NCI-H2227 treated with DMSO at 0.1 percent for 48 hours (cell line): ENCODE data around the gene TCERG1L.

Experiments used
- DNase-seq: peaks from one replicate; lab custom pipeline; 2025; lab: John Stamatoyannopoulos, UW

The TCERG1L gene

DNA sequence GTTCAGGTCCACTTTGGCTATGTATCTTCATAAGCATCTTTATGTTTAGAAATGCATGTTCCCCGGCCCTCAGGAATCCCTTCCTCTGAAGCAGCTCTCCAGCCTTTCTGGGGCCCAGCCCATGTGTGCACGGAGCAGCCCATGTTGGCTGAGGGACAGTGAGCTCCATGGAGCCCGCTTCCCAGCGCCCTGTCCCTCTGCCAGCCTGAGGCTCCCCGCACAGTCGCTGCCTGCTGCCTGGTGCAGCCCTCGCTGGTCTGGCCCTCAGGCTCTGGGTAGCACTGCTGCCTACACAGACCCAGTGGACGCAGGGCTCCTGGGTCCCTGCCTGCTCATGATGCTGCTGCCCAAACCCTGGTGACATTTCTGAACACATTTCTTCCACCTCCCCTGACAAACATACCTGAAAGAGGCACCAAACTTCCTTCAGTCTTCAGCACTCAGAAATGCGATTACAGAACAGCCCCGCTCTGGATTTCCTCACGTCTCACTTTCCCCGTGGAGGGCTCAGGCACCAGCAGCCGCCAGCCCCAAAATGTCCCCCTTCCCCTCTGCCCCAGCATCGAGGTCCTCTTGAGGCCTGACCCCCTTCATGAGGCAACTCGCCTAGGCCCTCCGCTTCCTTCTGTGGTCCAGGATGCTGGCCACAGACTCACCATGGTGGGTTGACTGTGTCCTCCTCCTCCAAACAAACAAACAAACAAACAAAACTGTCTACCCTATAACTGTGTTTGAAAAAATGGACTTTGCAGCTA lies 5.0 kb upstream of the TCERG1L start:
- no peak for DNase-seq

- no peak for DNase-seq
Measured at GRCh38 chr10:131315344-131315743, 3.8 kb upstream of the TCERG1L start.

DNA sequence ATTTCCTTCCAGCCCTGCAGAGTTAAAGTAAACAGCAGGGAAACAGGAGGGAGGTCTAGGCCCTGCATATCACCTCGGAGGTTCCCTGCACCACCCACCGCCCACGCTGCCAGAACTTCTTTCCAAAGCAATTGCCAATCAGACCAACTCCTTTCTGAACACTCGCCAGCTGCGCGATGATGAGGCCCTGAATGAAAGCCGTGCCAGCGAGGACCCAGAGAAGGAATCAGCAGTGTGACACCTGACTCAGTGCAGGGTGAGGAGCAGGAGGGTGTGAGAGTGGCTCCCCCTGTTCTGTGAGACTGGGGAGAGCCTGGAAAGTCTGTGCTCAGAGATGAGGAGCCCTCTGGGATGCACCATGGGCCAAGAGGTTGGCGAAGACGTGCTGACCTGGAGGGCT lies 3.3 kb upstream of the TCERG1L start:
- no peak for DNase-seq

- DNase-seq: no peak
Measured at GRCh38 chr10:131314148-131314547, 2.6 kb upstream of the TCERG1L start.

- no peak for DNase-seq
Measured at GRCh38 chr10:131313377-131313776, 1.9 kb upstream of the TCERG1L start.

DNA sequence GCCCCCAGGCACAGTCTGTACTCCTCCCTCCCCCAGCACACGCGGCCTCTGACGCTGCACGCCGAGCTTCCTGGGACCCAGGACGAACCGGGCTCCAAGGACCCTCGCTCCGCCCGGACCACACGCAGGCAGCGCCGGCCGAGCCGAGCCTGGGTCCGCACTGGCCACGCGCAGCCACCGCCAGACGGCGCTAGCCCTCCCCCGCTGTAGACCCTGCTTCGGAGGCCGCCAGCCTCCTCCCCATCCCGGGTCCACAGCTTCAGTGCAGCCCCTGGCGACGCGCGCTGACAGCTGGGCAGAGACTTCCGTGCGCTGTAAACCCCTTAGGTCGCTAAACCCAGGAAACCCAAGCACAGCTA lies 936 bp upstream of the TCERG1L start:
- DNase-seq: no peak

- no peak for DNase-seq
Measured at GRCh38 chr10:131311402-131311660, 190 bp downstream of the TCERG1L start.

- no peak for DNase-seq
Measured at GRCh38 chr10:131310551-131311401, 745 bp downstream of the TCERG1L start.

GRCh38 chr10:131310142-131310541 lies 1.4 kb downstream of the TCERG1L start:
- no peak for DNase-seq

DNA sequence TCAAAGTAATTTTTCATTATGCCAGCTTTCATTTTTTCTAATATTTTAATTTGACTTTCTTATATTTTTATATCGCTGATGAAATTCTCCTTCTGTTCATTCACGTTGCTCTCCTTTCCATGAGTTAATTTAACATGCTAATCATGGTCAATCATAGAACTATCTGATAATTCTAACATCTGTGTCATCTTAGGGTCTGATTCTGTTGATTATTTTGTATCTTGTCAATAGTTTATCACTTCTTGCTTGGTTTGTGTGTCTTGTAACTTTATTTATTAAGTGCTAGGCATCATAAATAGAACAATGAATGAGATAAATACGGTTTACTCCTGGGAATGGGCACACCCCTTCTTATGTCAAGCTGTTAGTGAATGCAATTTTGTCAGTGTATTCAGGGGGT lies 11.0 kb downstream of the TCERG1L start:
- no peak for DNase-seq

DNA sequence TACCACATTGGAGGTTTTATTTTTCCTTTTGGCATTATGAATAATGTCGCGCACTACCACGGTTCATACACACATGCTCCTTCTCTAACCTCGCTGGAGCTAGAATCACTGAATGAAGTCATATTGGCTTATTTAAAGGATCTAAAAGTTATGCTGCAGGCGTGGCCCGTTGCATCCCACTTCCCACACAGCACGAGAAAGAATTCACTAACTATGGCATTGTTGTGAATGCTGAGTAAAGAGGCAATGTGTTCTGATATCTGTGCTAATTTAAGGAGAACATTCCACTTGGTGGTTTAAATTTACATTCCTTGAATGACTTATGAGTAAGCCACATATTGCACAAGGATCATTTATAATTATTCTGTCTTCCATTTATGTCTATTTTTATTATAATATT lies 20.7 kb downstream of the TCERG1L start:
- no peak for DNase-seq

DNA sequence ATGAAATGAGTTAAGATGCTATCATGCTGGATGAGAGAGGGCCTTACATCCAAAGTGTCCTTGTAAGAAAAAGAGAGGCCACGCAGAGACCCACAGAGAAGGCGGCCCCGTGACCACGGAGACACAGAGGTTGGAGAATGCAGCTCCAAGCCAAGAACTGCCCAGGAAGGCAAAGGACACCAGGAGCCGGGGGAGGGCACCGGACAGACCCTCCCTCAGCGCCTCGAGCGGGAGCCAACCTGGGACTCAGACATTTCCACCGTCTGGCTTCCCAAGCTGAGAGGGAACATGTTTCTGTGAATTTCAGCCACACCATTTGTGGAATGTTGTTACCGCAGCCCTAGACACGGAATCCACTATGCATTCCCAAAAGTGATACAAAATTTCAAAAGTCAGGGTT lies 22.9 kb downstream of the TCERG1L start:
- no peak for DNase-seq

- no peak for DNase-seq
Measured at GRCh38 chr10:131282961-131283360, 28.6 kb downstream of the TCERG1L start.

DNA sequence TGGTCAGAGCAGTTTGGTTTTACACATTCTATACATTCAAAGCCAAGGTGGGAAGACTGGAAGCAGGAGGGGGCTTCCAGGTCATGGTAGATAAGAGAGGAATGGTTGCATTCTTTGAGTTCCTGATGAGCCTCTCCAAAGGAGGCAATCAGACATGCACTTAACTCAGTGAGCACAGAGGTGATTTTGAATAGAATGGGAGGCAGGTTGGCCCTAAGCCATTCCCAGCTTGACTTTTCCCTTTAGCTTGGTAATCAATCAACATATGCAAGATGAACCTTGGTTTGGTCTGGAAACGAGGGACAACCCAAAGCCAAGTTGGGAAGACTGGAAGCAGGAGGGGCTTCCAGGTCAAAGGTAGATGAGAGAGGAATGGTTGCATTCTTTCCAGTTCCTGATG lies 31.4 kb downstream of the TCERG1L start:
- no peak for DNase-seq

- no peak for DNase-seq
Measured at GRCh38 chr10:131279516-131279915, 32.0 kb downstream of the TCERG1L start.

GRCh38 chr10:131277969-131278368 lies 33.6 kb downstream of the TCERG1L start:
- DNase-seq: no peak

DNA sequence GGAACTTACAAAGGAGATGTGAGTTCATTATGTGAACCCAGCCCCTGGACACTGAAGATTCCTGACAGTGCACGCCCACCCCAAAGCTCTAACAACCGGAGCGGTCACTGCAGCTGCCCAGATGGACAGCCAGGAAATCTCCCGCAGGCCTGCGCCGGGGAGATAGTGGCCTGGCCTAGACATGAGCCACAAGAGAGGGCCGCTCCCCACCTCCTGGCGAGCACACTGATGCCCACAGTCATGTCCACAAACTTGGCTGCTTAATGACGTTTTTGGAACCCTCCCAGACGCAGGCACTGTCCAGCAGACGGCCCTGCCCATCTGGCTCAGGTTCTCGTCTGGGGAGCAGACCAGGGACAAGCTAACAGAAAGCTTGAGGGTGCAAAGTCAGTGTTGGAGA lies 34.2 kb downstream of the TCERG1L start:
- no peak for DNase-seq

DNA sequence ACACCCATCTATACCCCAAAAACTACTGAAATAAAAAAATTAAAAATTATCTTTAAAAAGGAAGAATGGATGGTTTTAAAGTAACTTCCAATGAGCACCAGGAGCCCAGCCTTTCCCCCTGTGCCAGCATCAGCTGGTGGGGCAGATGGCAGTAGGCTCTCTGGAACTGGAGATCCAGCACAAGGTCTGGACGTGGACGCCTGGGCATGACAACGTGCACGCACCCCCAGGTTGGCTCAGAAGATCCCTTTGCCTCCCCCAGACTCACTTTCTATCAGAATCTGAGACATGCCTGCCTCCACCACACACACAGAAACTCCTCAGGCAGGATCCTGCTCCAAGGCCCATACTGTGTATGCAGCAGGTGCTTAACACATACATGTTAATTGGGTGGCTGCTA lies 35.8 kb downstream of the TCERG1L start:
- DNase-seq: no peak

DNA sequence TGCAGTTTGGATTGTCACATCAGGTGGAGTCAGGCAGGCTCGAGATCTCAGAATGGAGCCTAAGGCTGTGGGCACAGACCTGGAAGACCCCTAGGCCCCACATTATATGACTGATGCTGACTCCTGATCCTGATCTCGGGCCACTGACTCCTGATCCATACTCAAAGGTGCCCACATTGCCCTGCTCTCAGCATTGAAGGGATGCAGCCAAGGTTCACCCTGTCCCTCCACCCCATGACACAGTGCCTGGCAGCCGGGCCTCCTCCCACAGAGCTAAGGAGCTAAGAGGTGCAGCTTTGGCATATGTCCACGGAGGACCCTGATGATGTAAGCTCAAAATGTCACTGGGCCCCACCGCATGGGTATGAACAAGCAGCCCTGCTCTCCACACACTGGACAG lies 36.6 kb downstream of the TCERG1L start:
- DNase-seq: no peak

GRCh38 chr10:131274133-131274880 lies 37.2 kb downstream of the TCERG1L start:
- no peak for DNase-seq

DNA sequence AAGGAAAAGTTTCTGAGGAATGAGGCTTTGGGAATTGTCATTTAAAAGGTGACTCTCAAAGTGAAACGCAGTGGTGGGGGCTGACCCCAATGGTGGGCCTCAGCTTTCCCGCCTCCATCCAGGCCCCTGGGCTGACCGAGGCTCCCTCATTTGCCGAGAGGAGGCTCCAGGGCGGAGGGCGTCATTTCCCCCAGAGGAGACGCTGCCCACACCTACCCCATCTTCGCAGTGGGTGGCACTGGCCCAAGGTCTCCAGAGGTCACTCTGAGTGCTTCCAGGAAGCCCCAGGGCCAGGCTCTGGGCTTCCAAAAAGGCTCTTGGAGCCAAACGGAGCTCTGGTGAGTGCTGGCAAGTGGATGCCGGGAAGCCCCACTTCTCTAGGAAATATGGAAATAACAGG lies 38.0 kb downstream of the TCERG1L start:
- DNase-seq: no peak

- no peak for DNase-seq
Measured at GRCh38 chr10:131272897-131273451, 38.5 kb downstream of the TCERG1L start.

GRCh38 chr10:131271966-131272365 lies 39.6 kb downstream of the TCERG1L start:
- DNase-seq: no peak
